ENCODE results near the gene RGS11. TPM values are rescaled to one million over a fixed set of nuclear protein-coding genes. Genes with fewer than 3 reads are reported as not detected.

The RGS11 gene
- total RNA-seq, 4 donors from 2014 or later, result 7.1 to 18.2 (median 11.0) TPM

- intact Hi-C loops (cut with DNase I), result no loop called here
Observed at GRCh38 chr16:296276-296675, 20.5 kb upstream of the RGS11 start.

DNA sequence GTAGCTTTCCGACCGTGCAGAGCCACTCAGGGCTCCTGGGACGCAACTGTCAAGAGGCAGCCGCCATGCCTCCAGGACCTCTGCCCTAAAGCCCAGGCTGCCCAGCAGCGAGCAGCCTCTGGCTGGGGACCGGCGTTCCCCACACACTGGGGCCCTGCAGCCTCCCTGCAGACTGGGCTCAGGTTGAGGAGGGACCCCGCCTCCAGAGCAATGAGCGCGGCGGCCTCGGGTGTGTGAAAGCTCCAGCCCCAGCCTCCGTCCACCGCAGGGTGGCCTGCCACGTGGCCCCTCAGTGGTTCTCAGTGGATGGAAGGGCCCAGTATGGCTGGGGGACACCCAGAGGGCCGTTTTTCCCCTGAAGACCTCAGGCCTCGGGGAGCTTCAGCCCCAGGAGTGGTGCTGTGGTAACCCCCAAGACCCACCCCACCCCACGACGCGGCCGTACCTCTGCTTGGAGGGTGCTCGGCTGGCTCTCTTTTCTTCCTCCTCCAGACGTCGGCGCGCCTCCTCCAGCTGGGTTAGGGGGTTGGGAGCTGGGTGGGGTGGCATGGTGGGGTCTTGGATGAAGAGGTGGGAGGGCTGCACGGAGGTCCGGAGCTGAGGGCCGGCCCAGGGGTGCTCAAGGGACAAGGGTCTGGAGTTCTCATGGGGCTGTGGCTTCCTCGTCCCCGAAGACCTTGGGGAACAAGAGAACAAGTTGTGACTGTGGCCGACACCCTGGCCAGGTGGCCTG, 17.5 kb upstream of the RGS11 start:
- Histone ChIP-seq H3K27me3 (no peaks in the 10 kb centered on the region), H3K4me3 (no peak overlapping the region), H3K36me3 (peaks cover 32 to 89% (median 85%) of the 10 kb centered on the region in 4 donors), H3K4me1 (no peaks in the 10 kb centered on the region), H3K27ac (replicated peaks in 1 of 4) (no peak overlapping the region), H3K9me3 (no peaks in the 10 kb centered on the region)
- TF ChIP-seq POLR2AphosphoS5 (IDR thresholded peaks at IDR 0.05), result no peak
- TF ChIP-seq, protein P1, sequence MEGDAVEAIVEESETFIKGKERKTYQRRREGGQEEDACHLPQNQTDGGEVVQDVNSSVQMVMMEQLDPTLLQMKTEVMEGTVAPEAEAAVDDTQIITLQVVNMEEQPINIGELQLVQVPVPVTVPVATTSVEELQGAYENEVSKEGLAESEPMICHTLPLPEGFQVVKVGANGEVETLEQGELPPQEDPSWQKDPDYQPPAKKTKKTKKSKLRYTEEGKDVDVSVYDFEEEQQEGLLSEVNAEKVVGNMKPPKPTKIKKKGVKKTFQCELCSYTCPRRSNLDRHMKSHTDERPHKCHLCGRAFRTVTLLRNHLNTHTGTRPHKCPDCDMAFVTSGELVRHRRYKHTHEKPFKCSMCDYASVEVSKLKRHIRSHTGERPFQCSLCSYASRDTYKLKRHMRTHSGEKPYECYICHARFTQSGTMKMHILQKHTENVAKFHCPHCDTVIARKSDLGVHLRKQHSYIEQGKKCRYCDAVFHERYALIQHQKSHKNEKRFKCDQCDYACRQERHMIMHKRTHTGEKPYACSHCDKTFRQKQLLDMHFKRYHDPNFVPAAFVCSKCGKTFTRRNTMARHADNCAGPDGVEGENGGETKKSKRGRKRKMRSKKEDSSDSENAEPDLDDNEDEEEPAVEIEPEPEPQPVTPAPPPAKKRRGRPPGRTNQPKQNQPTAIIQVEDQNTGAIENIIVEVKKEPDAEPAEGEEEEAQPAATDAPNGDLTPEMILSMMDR (IDR thresholded peaks at IDR 0.05), result no peak
- TF ChIP-seq POLR2A (IDR thresholded peaks at IDR 0.05; ENCODE audit: low read depth), result no peak
- no peak for TF ChIP-seq EP300 (IDR thresholded peaks at IDR 0.05)
- intact Hi-C loops (cut with DNase I), result no loop called here
- no peak for DNase-seq (ENCODE audit: extremely low spot score)
- 94% methylated on average over 16 of the region's 32 CpGs for WGBS

More at GRCh38 chr16:296276-296675, 20.5 kb upstream of the RGS11 start:
- Histone ChIP-seq H3K27ac (replicated peaks in 1 of 4) (no peak overlapping the region), H3K27me3 (no peaks in the 10 kb centered on the region), H3K4me1 (no peaks in the 10 kb centered on the region), H3K4me3 (no peak overlapping the region), H3K36me3 (peaks cover 26 to 68% (median 64%) of the 10 kb centered on the region in 4 donors), H3K9me3 (no peaks in the 10 kb centered on the region)
- 93% methylated on average over 13 of the region's 14 CpGs for WGBS
- DNase-seq (ENCODE audit: extremely low spot score), result no peak
- no peak for TF ChIP-seq POLR2AphosphoS5 (IDR thresholded peaks at IDR 0.05)
- TF ChIP-seq POLR2A (IDR thresholded peaks at IDR 0.05; ENCODE audit: low read depth), result no peak
- TF ChIP-seq, protein P1 (IDR thresholded peaks at IDR 0.05), result no peak
- TF ChIP-seq EP300 (IDR thresholded peaks at IDR 0.05), result no peak

- H3K4me3 ChIP-seq, result no peak overlapping the region
- no peaks in the 10 kb centered on the region for H3K4me1 ChIP-seq
- intact Hi-C loops (cut with DNase I), result no loop called here
- H3K36me3 ChIP-seq, result peaks cover 23 to 88% (median 82%) of the 10 kb centered on the region in 4 donors
- no peaks in the 10 kb centered on the region for H3K27me3 ChIP-seq
- no peak for DNase-seq (ENCODE audit: extremely low spot score)
- TF ChIP-seq, protein P1 (IDR thresholded peaks at IDR 0.05), result no peak
- TF ChIP-seq POLR2A (IDR thresholded peaks at IDR 0.05; ENCODE audit: low read depth) (no peak), EP300 (IDR thresholded peaks at IDR 0.05) (no peak), POLR2AphosphoS5 (IDR thresholded peaks at IDR 0.05) (no peak)
- no peak overlapping the region for H3K27ac ChIP-seq (replicated peaks in 1 of 4)
- no peaks in the 10 kb centered on the region for H3K9me3 ChIP-seq
- WGBS, result 84% methylated on average over 12 of the region's 17 CpGs
Observed at GRCh38 chr16:291539-291938, 15.8 kb upstream of the RGS11 start.

DNA sequence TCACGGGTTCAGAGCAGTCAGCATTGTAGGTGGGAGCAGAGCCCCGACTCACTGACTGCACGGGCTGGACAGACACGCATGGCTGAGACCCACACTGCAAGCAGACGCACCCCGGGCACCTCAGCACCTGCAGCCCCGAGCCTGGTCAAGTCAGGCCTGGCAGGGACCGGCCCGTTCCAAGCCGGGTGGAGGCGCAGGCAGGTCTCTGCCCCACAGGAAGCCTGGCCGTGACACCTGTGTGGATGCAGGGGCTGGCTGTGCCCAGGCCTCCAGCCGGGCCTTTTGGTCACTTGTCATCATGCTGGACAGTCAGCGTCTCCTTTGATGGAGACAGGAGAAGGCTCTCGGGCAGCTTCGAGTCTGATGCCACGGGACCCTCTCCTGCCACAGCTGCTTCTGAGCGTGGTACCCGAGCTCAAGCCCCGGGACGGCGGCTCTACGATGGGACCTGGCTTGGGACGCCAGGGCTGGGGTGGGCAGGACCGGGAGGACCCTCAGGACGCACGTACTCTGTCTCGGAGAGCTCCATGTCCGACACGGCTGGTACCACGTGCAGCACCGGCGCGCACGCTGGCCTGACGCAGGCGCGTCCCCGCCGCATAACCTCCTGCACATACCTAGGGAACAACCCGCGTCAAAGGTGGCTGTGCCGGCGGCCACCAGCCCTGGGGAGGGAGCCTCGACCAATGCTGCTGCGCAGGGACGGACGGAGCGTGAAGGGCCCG, 15.1 kb upstream of the RGS11 start:
- no peak for DNase-seq (ENCODE audit: extremely low spot score)
- intact Hi-C loops (cut with DNase I), result no loop called here
- Histone ChIP-seq H3K4me1 (no peaks in the 10 kb centered on the region), H3K36me3 (peaks cover 23 to 85% (median 77%) of the 10 kb centered on the region in 4 donors), H3K4me3 (no peak overlapping the region), H3K9me3 (no peaks in the 10 kb centered on the region), H3K27ac (replicated peaks in 1 of 4) (no peak overlapping the region), H3K27me3 (no peaks in the 10 kb centered on the region)
- TF ChIP-seq POLR2AphosphoS5 (IDR thresholded peaks at IDR 0.05) (no peak), POLR2A (IDR thresholded peaks at IDR 0.05; ENCODE audit: low read depth) (no peak), EP300 (IDR thresholded peaks at IDR 0.05) (no peak)
- TF ChIP-seq, protein P1 (IDR thresholded peaks at IDR 0.05), result no peak
- WGBS, result 90% methylated on average over 21 of the region's 50 CpGs
